ENCODE data around the gene HAPLN2.
A peak's percentile ranks its signal among the peaks of the same experiment; 100 is the strongest.

Gene HAPLN2

DNA sequence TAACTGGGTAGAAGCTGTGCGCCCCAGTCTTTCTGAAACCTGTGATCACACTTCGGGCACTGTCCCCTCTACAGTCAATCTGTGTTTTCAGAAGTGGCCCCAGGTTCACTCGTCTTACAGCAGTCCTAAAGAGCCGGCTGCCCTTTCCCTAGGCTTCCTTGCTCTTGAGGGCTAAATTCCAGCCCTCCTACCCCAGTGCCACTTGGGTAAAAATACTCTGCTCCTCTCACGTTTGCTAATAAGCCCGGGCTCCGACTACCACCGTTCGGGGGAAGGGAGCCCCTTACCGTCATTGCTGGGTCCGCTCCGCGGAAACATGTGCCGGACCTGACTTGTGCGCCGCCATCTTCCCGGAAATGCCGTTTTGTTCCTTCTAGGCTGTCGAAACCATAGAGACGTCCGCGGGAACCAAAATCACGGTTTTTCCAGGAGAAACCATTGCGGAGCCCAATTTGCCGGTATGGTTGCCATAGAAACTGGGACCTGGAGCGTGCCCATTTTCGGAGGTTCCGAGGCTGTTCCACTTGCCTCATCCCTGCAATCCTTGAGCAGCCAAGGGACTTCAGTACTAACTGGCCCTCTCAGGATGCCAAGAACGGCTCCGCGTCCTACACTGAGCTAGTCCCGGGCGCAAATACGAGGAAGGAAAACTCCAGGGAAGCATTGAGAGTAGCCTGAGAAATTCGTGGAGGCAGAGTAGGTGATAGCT lies 17.9 kb upstream of the HAPLN2 start, which contains the start of gene GPATCH4 (continued):
- TF ChIP-seq, protein P1, sequence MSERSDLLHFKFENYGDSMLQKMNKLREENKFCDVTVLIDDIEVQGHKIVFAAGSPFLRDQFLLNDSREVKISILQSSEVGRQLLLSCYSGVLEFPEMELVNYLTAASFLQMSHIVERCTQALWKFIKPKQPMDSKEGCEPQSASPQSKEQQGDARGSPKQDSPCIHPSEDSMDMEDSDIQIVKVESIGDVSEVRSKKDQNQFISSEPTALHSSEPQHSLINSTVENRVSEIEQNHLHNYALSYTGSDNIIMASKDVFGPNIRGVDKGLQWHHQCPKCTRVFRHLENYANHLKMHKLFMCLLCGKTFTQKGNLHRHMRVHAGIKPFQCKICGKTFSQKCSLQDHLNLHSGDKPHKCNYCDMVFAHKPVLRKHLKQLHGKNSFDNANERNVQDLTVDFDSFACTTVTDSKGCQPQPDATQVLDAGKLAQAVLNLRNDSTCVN (tag by site-specific recombination; optimal IDR thresholded peaks at IDR 0.05), result peak; percentile 41
- TF ChIP-seq KLF16 (tag by site-specific recombination; IDR thresholded peaks at IDR 0.05) (peak; percentile 53; the same call in 1 of the 2 replicates), SP7 (tag by site-specific recombination; IDR thresholded peaks at IDR 0.05) (peak; percentile 64), ZNF146 (tag by site-specific recombination; IDR thresholded peaks at IDR 0.05) (no peak), ZNF76 (tag by site-specific recombination; IDR thresholded peaks at IDR 0.05; ENCODE audit: borderline replicate concordance, low read depth) (peak; percentile 78), GLIS1 (tag by site-specific recombination; IDR thresholded peaks at IDR 0.05) (no peak), ZEB2 (tag by site-specific recombination; IDR thresholded peaks at IDR 0.05) (peak; percentile 71), ZNF558 (tag by site-specific recombination; IDR thresholded peaks at IDR 0.05) (no peak), GFI1B (tag by site-specific recombination; IDR thresholded peaks at IDR 0.05) (peak; percentile 86), ZNF791 (tag by site-specific recombination; IDR thresholded peaks at IDR 0.05) (no peak), ZSCAN30 (tag by site-specific recombination; IDR thresholded peaks at IDR 0.05) (peak; percentile 47; the same call in 1 of the 2 replicates), ZNF654 (tag by site-specific recombination; IDR thresholded peaks at IDR 0.05; ENCODE audit: low read depth) (0 out of 2 replicates have a peak, but pooled peaks have one; percentile 2), ZNF555 (tag by site-specific recombination; conservative IDR thresholded peaks at IDR 0.05) (no peak)
- TF ChIP-seq, protein P2, sequence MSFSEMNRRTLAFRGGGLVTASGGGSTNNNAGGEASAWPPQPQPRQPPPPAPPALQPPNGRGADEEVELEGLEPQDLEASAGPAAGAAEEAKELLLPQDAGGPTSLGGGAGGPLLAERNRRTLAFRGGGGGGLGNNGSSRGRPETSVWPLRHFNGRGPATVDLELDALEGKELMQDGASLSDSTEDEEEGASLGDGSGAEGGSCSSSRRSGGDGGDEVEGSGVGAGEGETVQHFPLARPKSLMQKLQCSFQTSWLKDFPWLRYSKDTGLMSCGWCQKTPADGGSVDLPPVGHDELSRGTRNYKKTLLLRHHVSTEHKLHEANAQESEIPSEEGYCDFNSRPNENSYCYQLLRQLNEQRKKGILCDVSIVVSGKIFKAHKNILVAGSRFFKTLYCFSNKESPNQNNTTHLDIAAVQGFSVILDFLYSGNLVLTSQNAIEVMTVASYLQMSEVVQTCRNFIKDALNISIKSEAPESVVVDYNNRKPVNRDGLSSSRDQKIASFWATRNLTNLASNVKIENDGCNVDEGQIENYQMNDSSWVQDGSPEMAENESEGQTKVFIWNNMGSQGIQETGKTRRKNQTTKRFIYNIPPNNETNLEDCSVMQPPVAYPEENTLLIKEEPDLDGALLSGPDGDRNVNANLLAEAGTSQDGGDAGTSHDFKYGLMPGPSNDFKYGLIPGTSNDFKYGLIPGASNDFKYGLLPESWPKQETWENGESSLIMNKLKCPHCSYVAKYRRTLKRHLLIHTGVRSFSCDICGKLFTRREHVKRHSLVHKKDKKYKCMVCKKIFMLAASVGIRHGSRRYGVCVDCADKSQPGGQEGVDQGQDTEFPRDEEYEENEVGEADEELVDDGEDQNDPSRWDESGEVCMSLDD (tag by site-specific recombination; IDR thresholded peaks at IDR 0.05), result 0 out of 2 replicates have a peak, but pooled peaks have one; percentile 38

DNA sequence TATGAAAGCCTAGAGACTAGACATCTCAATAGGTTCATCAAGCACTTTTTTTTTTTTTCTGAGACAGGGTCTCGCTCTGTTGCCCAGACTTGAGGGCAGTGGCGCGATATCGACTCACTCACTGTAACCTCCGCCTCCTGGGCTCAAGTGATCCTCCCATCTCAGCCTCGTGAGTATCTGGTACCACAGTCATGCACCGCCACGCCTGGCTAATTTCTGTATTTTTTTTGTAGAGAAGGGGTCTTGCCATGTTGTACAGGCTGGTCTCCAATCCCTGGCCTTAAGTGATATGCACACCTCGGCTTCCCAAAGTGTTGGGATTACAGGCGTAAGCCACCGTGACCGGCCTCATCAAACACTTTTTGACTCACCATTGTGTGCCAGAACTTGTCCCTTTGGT lies 17.3 kb upstream of the HAPLN2 start:
- ChIA-PET POLR2A (interaction anchor here (0.6 to 2.5 kb wide), 5 partner anchors 10 to 144 kb away, joined by 3 to 17 read pairs (median 4); partner anchors contain the start of genes MEF2D and NAXE), CTCF (interaction anchor here (0.5 to 1.8 kb wide), 16 partner anchors 11 to 717 kb away, joined by 3 to 8 read pairs (median 4); no protein-coding TSS in a partner anchor)
- Histone ChIP-seq H3K27ac (ENCODE audit: extremely low read depth, low read depth, low read length) (peak overlapping the region; percentile 35), H3K4me1 (ENCODE audit: control insufficient read depth, insufficient read depth, low read length) (no peaks in the 10 kb centered on the region), H3K9me3 (ENCODE audit: control insufficient read depth, insufficient read depth, low read depth, low read length) (no peaks in the 10 kb centered on the region), H3K4me3 (ENCODE audit: low read depth, low read length) (peak overlapping the region; percentile 65), H3K36me3 (ENCODE audit: control insufficient read depth in 2 of 2, insufficient read depth in 1 of 2, low read length in 2 of 2) (peaks cover 0 to 28% of the 10 kb centered on the region in 2 experiments; a peak in 1 of 3 replicates)
- TF ChIP-seq ZNF843 (tag by site-specific recombination; IDR thresholded peaks at IDR 0.05) (no peak), SCRT2 (tag by site-specific recombination; IDR thresholded peaks at IDR 0.05) (no peak), ZNF121 (tag by site-specific recombination; IDR thresholded peaks at IDR 0.05) (peak; percentile 98)

DNA sequence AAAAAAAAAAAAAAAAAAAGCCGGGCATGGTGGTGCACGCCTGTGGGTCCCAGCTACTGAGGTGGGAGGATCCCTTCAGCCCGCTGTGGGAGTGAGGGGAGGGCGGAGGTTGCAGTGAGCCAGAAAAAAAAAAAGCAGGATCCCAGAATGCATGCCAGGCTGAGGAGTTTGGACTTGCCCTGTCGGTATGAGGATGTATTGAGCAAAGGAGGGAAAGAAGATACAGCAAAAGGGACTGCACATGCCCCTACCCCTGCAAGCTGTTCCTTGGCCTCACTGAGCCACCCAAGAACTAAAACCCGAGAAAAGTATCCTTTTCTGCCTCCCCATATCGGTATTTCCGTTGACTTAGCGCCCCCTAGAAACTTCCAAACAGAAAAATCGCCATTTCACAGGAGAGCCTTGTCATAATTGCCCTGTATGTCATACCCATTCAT lies 16.6 kb upstream of the HAPLN2 start:
- no peak overlapping the region for H3K27ac ChIP-seq (ENCODE audit: extremely low read depth, low read depth, low read length)
- H3K4me1 ChIP-seq (ENCODE audit: control insufficient read depth, insufficient read depth, low read length), result no peaks in the 10 kb centered on the region
- POLR2A ChIA-PET, result interaction anchor here (2.5 kb wide), 1 partner anchor 11 kb away, joined by 17 read pairs; the partner anchor contains the start of gene NAXE
- H3K9me3 ChIP-seq (ENCODE audit: control insufficient read depth, insufficient read depth, low read depth, low read length), result no peaks in the 10 kb centered on the region
- CTCF ChIA-PET, result interaction anchor here (0.5 to 3.1 kb wide), 14 partner anchors 12 to 718 kb away, joined by 3 to 30 read pairs (median 4); partner anchors contain the start of genes HAPLN2 and TTC24
- H3K36me3 ChIP-seq (ENCODE audit: control insufficient read depth in 2 of 2, insufficient read depth in 1 of 2, low read length in 2 of 2), result peaks cover 0 to 21% of the 10 kb centered on the region in 2 experiments; a peak in 1 of 3 replicates
- H3K4me3 ChIP-seq (ENCODE audit: low read depth, low read length), result no peak overlapping the region
- TF ChIP-seq KLF8 (tag by site-specific recombination; IDR thresholded peaks at IDR 0.05), result 0 out of 2 replicates have a peak, but pooled peaks have one; percentile 23
- 0 out of 2 replicates have a peak, but pooled peaks have one; percentile 27 for TF ChIP-seq WT1 (tag by site-specific recombination; IDR thresholded peaks at IDR 0.05)
- TF ChIP-seq ZNF133 (tag by site-specific recombination; IDR thresholded peaks at IDR 0.05), result no peak
- no peak for TF ChIP-seq ZNF433 (tag by site-specific recombination; IDR thresholded peaks at IDR 0.05; ENCODE audit: low read depth)
- TF ChIP-seq ZBTB48 (tag by site-specific recombination; IDR thresholded peaks at IDR 0.05), result no peak
- TF ChIP-seq MZF1 (tag by site-specific recombination; IDR thresholded peaks at IDR 0.05; ENCODE audit: borderline replicate concordance), result 0 out of 2 replicates have a peak, but pooled peaks have one; percentile 18
- no peak for TF ChIP-seq ZNF221 (tag by site-specific recombination; IDR thresholded peaks at IDR 0.05; ENCODE audit: borderline replicate concordance)
- TF ChIP-seq, protein P3, sequence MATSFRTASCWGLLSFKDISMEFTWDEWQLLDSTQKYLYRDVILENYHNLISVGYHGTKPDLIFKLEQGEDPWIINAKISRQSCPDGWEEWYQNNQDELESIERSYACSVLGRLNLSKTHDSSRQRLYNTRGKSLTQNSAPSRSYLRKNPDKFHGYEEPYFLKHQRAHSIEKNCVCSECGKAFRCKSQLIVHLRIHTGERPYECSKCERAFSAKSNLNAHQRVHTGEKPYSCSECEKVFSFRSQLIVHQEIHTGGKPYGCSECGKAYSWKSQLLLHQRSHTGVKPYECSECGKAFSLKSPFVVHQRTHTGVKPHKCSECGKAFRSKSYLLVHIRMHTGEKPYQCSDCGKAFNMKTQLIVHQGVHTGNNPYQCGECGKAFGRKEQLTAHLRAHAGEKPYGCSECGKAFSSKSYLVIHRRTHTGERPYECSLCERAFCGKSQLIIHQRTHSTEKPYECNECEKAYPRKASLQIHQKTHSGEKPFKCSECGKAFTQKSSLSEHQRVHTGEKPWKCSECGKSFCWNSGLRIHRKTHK (tag by site-specific recombination; IDR thresholded peaks at IDR 0.05), result no peak
- 0 out of 2 replicates have a peak, but pooled peaks have one; percentile 13 for TF ChIP-seq ZNF391 (tag by site-specific recombination; IDR thresholded peaks at IDR 0.05; ENCODE audit: borderline replicate concordance, low read depth)
- peak; percentile 38; the same call in 1 of the 2 replicates for TF ChIP-seq ZNF341 (tag by site-specific recombination; IDR thresholded peaks at IDR 0.05; ENCODE audit: low read depth)
- TF ChIP-seq ZBTB1 (tag by site-specific recombination; IDR thresholded peaks at IDR 0.05), result no peak
